HCT116 (cell line): ENCODE results near the gene CELA3B. TPM values are rescaled to one million over a fixed set of nuclear protein-coding genes. Genes with fewer than 3 reads are reported as not detected.
A peak's percentile ranks its signal among the peaks of the same experiment; 100 is the strongest.

Experiments used
- ATAC-seq: fragments of 200-7000 bp; cut with Tn5 transposase; 2 replicates; pipeline ENCODE4 v1.9.1; 2020; ENCODE audit warnings: mild to moderate bottlenecking, moderate library complexity
- BruUV-seq: library from RNA; stranded (reverse); fragments of 400-500 nt; replicated peaks from 2 replicates; lab custom pipeline; 2021; lab: Mats Ljungman, UMichigan
- CTCF ChIA-PET: fragments of 300-600 bp; sonication (Branson Sonifier 250); formaldehyde crosslinking; loops from one replicate; lab custom pipeline; 2021; ENCODE audit warnings: antibody characterized with exemption; lab: Charles Lee
- POLR2A ChIA-PET: fragments of 300-600, 350-600 bp; sonication (Branson Sonifier 250); formaldehyde crosslinking; loops from one replicate; lab custom pipeline; 2021; ENCODE audit warnings: antibody characterized with exemption; lab: Charles Lee
- RAD21 ChIA-PET, 2 experiments: fragments of 300-600 bp; sonication (Branson Sonifier 250); formaldehyde crosslinking; loops; one replicate each; lab custom pipeline; 2023; ENCODE audit warnings: low total read pairs in 2 of 2; ENCODE audit not compliant: uncharacterized antibody in 2 of 2, unreplicated experiment in 2 of 2, low non-redundant PET in 1 of 2; lab: Charles Lee
- DNase-seq: peaks from one replicate; pipeline ENCODE4 v3.0.0-alpha.2; 2010; ENCODE audit warnings: low read depth, low spot score
- H2AFZ ChIP-seq: fragments of 200-600 bp; shearing (Covaris generic), sonication (generic); 2 replicates; pipeline ENCODE4 v1.6.1; 2017; ENCODE audit warnings: low read depth, mixed run types, mixed read lengths, antibody characterized with exemption, low read length; ENCODE audit not compliant: poor library complexity, severe bottlenecking
- H3K27ac ChIP-seq: 2 replicates; pipeline ENCODE4 v1.5.1; 2012; ENCODE audit warnings: low read depth, low read length
- H3K27me3 ChIP-seq: fragments of 200-600 bp; sonication (generic); 2 replicates; pipeline ENCODE4 v1.6.1; 2016; ENCODE audit warnings: mixed run types, low read length, mixed read lengths; ENCODE audit not compliant: insufficient read depth
- H3K36me3 ChIP-seq, 2 experiments: fragments of 200-500 bp in 1 of 2; fragments of 200-600 bp in 1 of 2; sonication (Bioruptor generic) in 1 of 2; sonication (generic) in 1 of 2; 2 replicates each; pipeline versions ENCODE4 v1.5.1 to v1.6.1; 2014 to 2016; ENCODE audit warnings: low read length in 2 of 2, inconsistent platforms in 1 of 2, mixed read lengths in 1 of 2, mixed run types in 1 of 2; ENCODE audit not compliant: insufficient read depth in 2 of 2, control insufficient read depth in 1 of 2
- H3K4me1 ChIP-seq, 2 experiments: fragments of 200-600 bp in 1 of 2; sonication (generic) in 1 of 2; 2 replicates each; pipeline versions ENCODE4 v1.5.1 to v1.6.1; 2012 to 2017; ENCODE audit warnings: low read length in 2 of 2, inconsistent platforms in 1 of 2, mild to moderate bottlenecking in 1 of 2, mixed read lengths in 1 of 2, mixed run types in 1 of 2, moderate library complexity in 1 of 2; ENCODE audit not compliant: insufficient read depth in 2 of 2, control insufficient read depth in 1 of 2
- H3K4me2 ChIP-seq: fragments of 200-600 bp; sonication (generic); 2 replicates; pipeline ENCODE4 v1.6.1; 2017; ENCODE audit warnings: mixed run types, low read length, mixed read lengths
- H3K4me3 ChIP-seq, 2 experiments: fragments of 200-600 bp in 1 of 2; sonication (generic) in 1 of 2; replicated peaks in 1 of 2; 2 replicates each; pipeline ENCODE4 v1.5.1; 2011 to 2016; ENCODE audit warnings: low read length in 2 of 2, control low read depth in 1 of 2, low read depth in 1 of 2, mild to moderate bottlenecking in 1 of 2, mixed read lengths in 1 of 2, mixed run types in 1 of 2
- H3K79me2 ChIP-seq: fragments of 200-600 bp; sonication (generic); 2 replicates; pipeline ENCODE4 v1.6.1; 2017; ENCODE audit warnings: mild to moderate bottlenecking, mixed run types, low read length, moderate library complexity, mixed read lengths; ENCODE audit not compliant: insufficient read depth
- H3K9ac ChIP-seq: fragments of 200-600 bp; sonication (generic); 2 replicates; pipeline ENCODE4 v1.6.1; 2016; ENCODE audit warnings: low read length, mixed read lengths
- H3K9me2 ChIP-seq: fragments of 200-600 bp; sonication (generic), shearing (Covaris generic); 2 replicates; pipeline ENCODE4 v1.6.1; 2017; ENCODE audit warnings: mixed run types, mild to moderate bottlenecking, moderate library complexity; ENCODE audit not compliant: insufficient read depth
- H3K9me3 ChIP-seq, 2 experiments: fragments of 200-500 bp in 1 of 2; fragments of 200-600 bp in 1 of 2; sonication (Bioruptor generic) in 1 of 2; sonication (generic) in 1 of 2; 2 replicates each; pipeline ENCODE4 v1.6.1; 2014 to 2017; ENCODE audit warnings: low read length in 2 of 2, mixed read lengths in 2 of 2, inconsistent platforms in 1 of 2, low read depth in 1 of 2, mild to moderate bottlenecking in 1 of 2, mixed run types in 1 of 2, moderate library complexity in 1 of 2; ENCODE audit not compliant: control insufficient read depth in 1 of 2, insufficient read depth in 1 of 2
- H4K20me1 ChIP-seq: fragments of 200-600 bp; sonication (generic), shearing (Covaris generic); 2 replicates; pipeline ENCODE4 v1.6.1; 2017; ENCODE audit warnings: mixed run types, mild to moderate bottlenecking, moderate library complexity; ENCODE audit not compliant: insufficient read depth
- ATF3 ChIP-seq: IDR thresholded peaks from 2 replicates; pipeline ENCODE4 v1.6.1; 2012
- CBX3 ChIP-seq: IDR thresholded peaks from 2 replicates; pipeline ENCODE4 v1.6.1; 2012; ENCODE audit warnings: low read depth
- EGR1 ChIP-seq: IDR thresholded peaks from 2 replicates; pipeline ENCODE4 v1.6.1; 2012; ENCODE audit warnings: low read depth
- ELF1 ChIP-seq: IDR thresholded peaks from 2 replicates; pipeline ENCODE4 v1.6.1; 2012; ENCODE audit warnings: low read depth, borderline replicate concordance
- EZH2 ChIP-seq: fragments of 200-600 bp; sonication (generic); IDR thresholded peaks from 2 replicates; pipeline ENCODE4 v1.6.1; 2017; ENCODE audit warnings: antibody characterized with exemption, mixed run types
- EZH2phosphoT487 ChIP-seq: fragments of 200-600 bp; IDR thresholded peaks from 2 replicates; pipeline ENCODE4 v1.6.1; 2018; ENCODE audit warnings: antibody characterized with exemption, borderline replicate concordance
- POLR2A ChIP-seq: IDR thresholded peaks from 2 replicates; pipeline ENCODE4 v1.7.0; 2011; ENCODE audit warnings: borderline replicate concordance; ENCODE audit not compliant: insufficient read depth, insufficient read length; ENCODE audit errors: extremely low read depth
- POLR2AphosphoS5 ChIP-seq: IDR thresholded peaks from 2 replicates; pipeline ENCODE4 v1.6.1; 2011; ENCODE audit warnings: mild to moderate bottlenecking, low read depth, low read length, moderate library complexity
- REST ChIP-seq: IDR thresholded peaks from 2 replicates; pipeline ENCODE4 v1.6.1; 2012; ENCODE audit warnings: low read depth
- SIN3A ChIP-seq: IDR thresholded peaks from 2 replicates; pipeline ENCODE4 v1.6.1; 2012; ENCODE audit warnings: low read depth
- SP1 ChIP-seq: IDR thresholded peaks from 2 replicates; pipeline ENCODE4 v1.6.1; 2012; ENCODE audit warnings: low read depth
- SRF ChIP-seq: IDR thresholded peaks from 2 replicates; pipeline ENCODE4 v1.6.1; 2012; ENCODE audit warnings: low read depth
- YY1 ChIP-seq: IDR thresholded peaks from 2 replicates; pipeline ENCODE4 v1.6.1; 2011; ENCODE audit warnings: low read length, low read depth, moderate library complexity, mild to moderate bottlenecking; ENCODE audit not compliant: insufficient replicate concordance; ENCODE audit errors: extremely low read depth
- ZFX ChIP-seq: fragments of 450-650 bp; IDR thresholded peaks from 2 replicates; pipeline ENCODE4 v1.6.1; 2017
- intact Hi-C: fragments of 100-400 bp; cut with micrococcal nuclease; formaldehyde crosslinking; loops from 2 replicates; pipeline ENCODE4 v1.10.0; 2022
- total RNA-seq: library from RNA; stranded (reverse); gene quantifications from one replicate; pipeline ENCODE4 v1.2.1, GENCODE V29; 2021; ENCODE audit not compliant: unreplicated experiment

Gene CELA3B
- total RNA-seq, 1 experiment from 2014 or later, result 5.3 TPM

- CTCF ChIA-PET, result interaction anchor here (1.0 kb wide), 1 partner anchor 8 kb away, joined by 3 read pairs; no protein-coding TSS in a partner anchor
- peak overlapping the region; percentile 82 for H3K4me2 ChIP-seq
- RAD21 ChIA-PET, result interaction anchor here in 1 of 2 experiments (1.1 kb wide), 1 partner anchor 9 kb away, joined by 7 read pairs; no protein-coding TSS in a partner anchor
- no peak overlapping the region for H2AFZ ChIP-seq
- POLR2A ChIA-PET, result interaction anchor here (1.2 kb wide), 1 partner anchor 8 kb away, joined by 3 read pairs; no protein-coding TSS in a partner anchor
- H4K20me1 ChIP-seq, result no peaks in the 10 kb centered on the region
- H3K9me2 ChIP-seq, result no peaks in the 10 kb centered on the region
- ATAC-seq, result peak; percentile 81
- H3K9me3 ChIP-seq, result no peaks in the 10 kb centered on the region
- TF ChIP-seq POLR2AphosphoS5 (peak; percentile 59; the same call in 1 of the 2 replicates), ZFX (peak; percentile 32; the same call in 1 of the 2 replicates), EGR1 (no peak), POLR2A (no peak), EZH2 (no peak), CBX3 (no peak), ATF3 (no peak)
- peak overlapping the region; percentile 17 to 38 for H3K4me3 ChIP-seq
- H3K4me1 ChIP-seq, result peaks cover 46 to 85% of the 10 kb centered on the region in 2 experiments
- H3K27me3 ChIP-seq, result no peaks in the 10 kb centered on the region
- peaks cover 62% of the 10 kb centered on the region for H3K79me2 ChIP-seq
- peak; percentile 43 for DNase-seq
- H3K9ac ChIP-seq, result peak overlapping the region; percentile 57
- no TSS peak for BruUV-seq
- H3K27ac ChIP-seq, result peak overlapping the region; percentile 81
- H3K36me3 ChIP-seq, result no peaks in the 10 kb centered on the region
- intact Hi-C loops, result no loop called here
Measured at GRCh38 chr1:21931171-21932093, 45.4 kb upstream of the CELA3B start.

- ATAC-seq, result no peak
- H3K4me1 ChIP-seq, result peaks cover 46 to 81% of the 10 kb centered on the region in 2 experiments
- H2AFZ ChIP-seq, result no peak overlapping the region
- H3K9ac ChIP-seq, result peak overlapping the region; percentile 57
- H3K36me3 ChIP-seq, result no peaks in the 10 kb centered on the region
- ChIA-PET RAD21 (interaction anchor here in 1 of 2 experiments (1.1 kb wide), 1 partner anchor 8 kb away, joined by 7 read pairs; no protein-coding TSS in a partner anchor), CTCF (no interaction called here), POLR2A (no interaction called here)
- DNase-seq, result no peak
- H3K9me2 ChIP-seq, result no peaks in the 10 kb centered on the region
- H3K27me3 ChIP-seq, result no peaks in the 10 kb centered on the region
- H3K9me3 ChIP-seq, result no peaks in the 10 kb centered on the region
- peak overlapping the region; percentile 82 for H3K4me2 ChIP-seq
- H3K27ac ChIP-seq, result peak overlapping the region; percentile 81
- peaks cover 63% of the 10 kb centered on the region for H3K79me2 ChIP-seq
- BruUV-seq, result no TSS peak
- no peak overlapping the region for H3K4me3 ChIP-seq
- intact Hi-C loops, result no loop called here
- H4K20me1 ChIP-seq, result no peaks in the 10 kb centered on the region
- TF ChIP-seq EZH2phosphoT487 (no peak), SP1 (no peak), SIN3A (no peak), ELF1 (no peak), YY1 (no peak), POLR2AphosphoS5 (no peak), SRF (no peak), ATF3 (no peak), POLR2A (no peak), REST (no peak)
Measured at GRCh38 chr1:21932127-21932526, 44.7 kb upstream of the CELA3B start.
